ENCODE data around the gene CTF1.

The CTF1 gene

GRCh38 chr16:30948667-30949649 lies 52.5 kb downstream of the CTF1 start, which contains the start of gene ORAI3:
TSS of gene ORAI3 (plus strand) at chr16:30949068. CDS start at chr16:30949290, 222 bp downstream.
- Histone ChIP-seq H3K9me3 (ENCODE audit: control insufficient read depth, low read length) (no peaks in the 10 kb centered on the region), H3K36me3 (ENCODE audit: control insufficient read depth, insufficient read depth, low read length) (no peaks in the 10 kb centered on the region), H3K27me3 (ENCODE audit: control insufficient read depth, insufficient read depth, low read length) (no peaks in the 10 kb centered on the region), H3K27ac (peak within 1 kb of the TSS; percentile 91), H3K4me3 (ENCODE audit: low read depth, low read length) (peak within 1 kb of the TSS; percentile 88), H3K79me2 (peaks cover 6% of the 10 kb centered on the region), H3K4me2 (ENCODE audit: low read length) (peak within 1 kb of the TSS; percentile 69), H3K4me1 (peaks cover 13% of the 10 kb centered on the region), H3K9ac (peak within 1 kb of the TSS; percentile 7), H2AFZ (peak within 1 kb of the TSS; percentile 93)
- no peak for TF ChIP-seq CTCF (IDR thresholded peaks at IDR 0.05)

- Histone ChIP-seq H3K27me3 (ENCODE audit: control insufficient read depth, insufficient read depth, low read length) (no peaks in the 10 kb centered on the region), H3K27ac (peak overlapping the region; percentile 91), H3K9me3 (ENCODE audit: control insufficient read depth, low read length) (no peaks in the 10 kb centered on the region), H3K4me2 (ENCODE audit: low read length) (peak overlapping the region; percentile 69), H3K4me3 (ENCODE audit: low read depth, low read length) (peak overlapping the region; percentile 88), H3K4me1 (peaks cover 13% of the 10 kb centered on the region), H3K36me3 (ENCODE audit: control insufficient read depth, insufficient read depth, low read length) (no peaks in the 10 kb centered on the region), H3K79me2 (peaks cover 6% of the 10 kb centered on the region), H3K9ac (peak overlapping the region; percentile 7), H2AFZ (no peak overlapping the region)
- peak; percentile 12 for TF ChIP-seq CTCF (IDR thresholded peaks at IDR 0.05)
These were observed 53.5 kb downstream of the CTF1 start for GRCh38 chr16:30949650-30950515.

- Histone ChIP-seq H3K9me3 (ENCODE audit: control insufficient read depth, low read length) (no peaks in the 10 kb centered on the region), H3K4me2 (ENCODE audit: low read length) (peak overlapping the region; percentile 69), H3K36me3 (ENCODE audit: control insufficient read depth, insufficient read depth, low read length) (no peaks in the 10 kb centered on the region), H3K79me2 (peaks cover 6% of the 10 kb centered on the region), H3K9ac (no peak overlapping the region), H3K27ac (peak overlapping the region; percentile 91), H3K4me1 (peaks cover 13% of the 10 kb centered on the region), H2AFZ (no peak overlapping the region), H3K4me3 (ENCODE audit: low read depth, low read length) (peak overlapping the region; percentile 88), H3K27me3 (ENCODE audit: control insufficient read depth, insufficient read depth, low read length) (no peaks in the 10 kb centered on the region)
- TF ChIP-seq CTCF (IDR thresholded peaks at IDR 0.05): no peak
These were observed 54.2 kb downstream of the CTF1 start for GRCh38 chr16:30950516-30951065.

GRCh38 chr16:30951193-30951592 lies 54.8 kb downstream of the CTF1 start:
- H3K4me3 ChIP-seq (ENCODE audit: low read depth, low read length): no peak overlapping the region
- peaks cover 13% of the 10 kb centered on the region for H3K4me1 ChIP-seq
- H3K27ac ChIP-seq: peak overlapping the region; percentile 91

More at GRCh38 chr16:30951193-30951592, 54.8 kb downstream of the CTF1 start:
- TF ChIP-seq CTCF (IDR thresholded peaks at IDR 0.05): no peak
- H3K9ac ChIP-seq: no peak overlapping the region
- H3K9me3 ChIP-seq (ENCODE audit: control insufficient read depth, low read length): no peaks in the 10 kb centered on the region
- peaks cover 6% of the 10 kb centered on the region for H3K79me2 ChIP-seq
- H3K4me2 ChIP-seq (ENCODE audit: low read length): no peak overlapping the region
- no peaks in the 10 kb centered on the region for H3K36me3 ChIP-seq (ENCODE audit: control insufficient read depth, insufficient read depth, low read length)
- H2AFZ ChIP-seq: no peak overlapping the region
- no peaks in the 10 kb centered on the region for H3K27me3 ChIP-seq (ENCODE audit: control insufficient read depth, insufficient read depth, low read length)

Data from parathyroid adenoma (tissue), 2 donors.